GM12878 (cell line): Measurements from ENCODE around the gene MRPL23. TPM values are rescaled to one million over a fixed set of nuclear protein-coding genes. Genes with fewer than 3 reads are reported as not detected.

Experiments
- ATAC-seq: fragments of 200-7000 bp; cut with Tn5 transposase; 3 replicates; pipeline ENCODE4 v1.9.1; 2020; ENCODE audit warnings: mild to moderate bottlenecking, moderate library complexity
- BruUV-seq: library from RNA; stranded (reverse); fragments of 400-500 nt; replicated peaks from 2 replicates; lab custom pipeline; 2021; lab: Mats Ljungman, UMichigan
- CTCF ChIA-PET: fragments of 300-600 bp; sonication (Branson Sonifier 250); formaldehyde crosslinking; extraction: SDS; loops from one replicate; lab custom pipeline; 2021; ENCODE audit warnings: inconsistent platforms; lab: Yijun Ruan, JAX
- POLR2A ChIA-PET: fragments of 350-600 bp; formaldehyde crosslinking; extraction: SDS; loops from one replicate; lab custom pipeline; 2021; ENCODE audit warnings: inconsistent platforms; lab: Charles Lee
- RAD21 ChIA-PET: fragments of 300-600 bp; sonication (Branson Sonifier 250); formaldehyde crosslinking; loops from one replicate; lab custom pipeline; 2023; ENCODE audit warnings: antibody characterized with exemption; ENCODE audit not compliant: unreplicated experiment; lab: Charles Lee
- SMC1A ChIA-PET: fragments of 300-600 bp; sonication (Branson Sonifier 250); formaldehyde crosslinking; loops from one replicate; lab custom pipeline; 2023; ENCODE audit not compliant: unreplicated experiment, uncharacterized antibody; lab: Charles Lee
- DNase-seq: peaks from one replicate; pipeline ENCODE4 v3.0.0-alpha.2; 2011; ENCODE audit warnings: low read depth, low spot score
- FAIRE-seq: peaks from 3 replicates; lab custom pipeline; 2011; peaks lifted over from hg19 to GRCh38; lab: Jason Lieb, UNC
- H2AFZ ChIP-seq: 2 replicates; pipeline ENCODE4 v1.6.0; 2011; ENCODE audit warnings: low read depth, low read length, control low read depth; ENCODE audit not compliant: control insufficient read depth
- H3K27ac ChIP-seq: 2 replicates; pipeline ENCODE4 v1.5.1; 2011; ENCODE audit warnings: control low read depth; ENCODE audit not compliant: control insufficient read depth, insufficient read depth
- H3K27me3 ChIP-seq, 2 experiments: replicated peaks in 1 of 2; 2 replicates each; pipeline versions ENCODE4 v1.6.0 to v1.6.1; 2011; ENCODE audit warnings: low read length in 1 of 2; ENCODE audit not compliant: control insufficient read depth in 2 of 2, insufficient read depth in 2 of 2
- H3K36me3 ChIP-seq, 2 experiments: 2 replicates each; pipeline ENCODE4 v1.5.1; 2011; ENCODE audit warnings: low read length in 1 of 2; ENCODE audit not compliant: control insufficient read depth in 2 of 2, insufficient read depth in 2 of 2
- H3K4me1 ChIP-seq: 2 replicates; pipeline ENCODE4 v1.6.1; 2011; ENCODE audit warnings: mild to moderate bottlenecking, low read length, moderate library complexity, mixed read lengths; ENCODE audit not compliant: control insufficient read depth, insufficient read depth
- H3K4me2 ChIP-seq: 2 replicates; pipeline ENCODE4 v1.6.0; 2011; ENCODE audit warnings: control low read depth; ENCODE audit not compliant: control insufficient read depth, insufficient read depth
- H3K4me3 ChIP-seq: fragments of 200-600 bp; sonication (generic); 2 replicates; pipeline ENCODE4 v1.5.1; 2016
- H3K79me2 ChIP-seq: 2 replicates; pipeline ENCODE4 v1.6.0; 2011; ENCODE audit warnings: low read length; ENCODE audit not compliant: control insufficient read depth, insufficient read depth
- H3K9ac ChIP-seq: 2 replicates; pipeline ENCODE4 v1.8.0; 2011; ENCODE audit warnings: low read length, control low read depth, mixed read lengths; ENCODE audit not compliant: control insufficient read depth, insufficient read depth
- H3K9me3 ChIP-seq: replicated peaks from 3 replicates; pipeline ENCODE4 v1.5.1; 2011; ENCODE audit warnings: mild to moderate bottlenecking, low read length; ENCODE audit not compliant: control insufficient read depth, insufficient read depth
- H4K20me1 ChIP-seq: 2 replicates; pipeline ENCODE4 v1.6.0; 2011; ENCODE audit not compliant: control insufficient read depth, insufficient read depth
- CUX1 ChIP-seq: IDR thresholded peaks from 2 replicates; pipeline ENCODE4 v1.6.1; 2012; ENCODE audit warnings: improper control_type of control experiment, low read depth, low read length; ENCODE audit not compliant: insufficient replicate concordance
- KAT2A ChIP-seq: conservative IDR thresholded peaks from 2 replicates; pipeline ENCODE4 v1.6.1; 2011; ENCODE audit warnings: low read depth, low read length; ENCODE audit not compliant: control insufficient read depth
- KLF5 ChIP-seq: fragments of 450-650 bp; IDR thresholded peaks from 2 replicates; pipeline ENCODE4 v1.6.1; 2014; ENCODE audit warnings: mild to moderate bottlenecking; ENCODE audit not compliant: partially characterized antibody
- RAD21 ChIP-seq: IDR thresholded peaks from 2 replicates; pipeline ENCODE4 v1.6.1; 2011; ENCODE audit warnings: mild to moderate bottlenecking, low read depth, low read length, moderate library complexity; ENCODE audit not compliant: insufficient read depth
- SREBF1 ChIP-seq: IDR thresholded peaks from 2 replicates; pipeline ENCODE4 v1.6.1; 2012; ENCODE audit warnings: mild to moderate bottlenecking, low read length
- ZBTB11 ChIP-seq: fragments of 450-650 bp; formaldehyde crosslinking; IDR thresholded peaks from 2 replicates; pipeline ENCODE4 v1.5.0; 2022; ENCODE audit warnings: mild to moderate bottlenecking, missing genetic modification characterization
- ZSCAN29 ChIP-seq: fragments of 450-650 bp; IDR thresholded peaks from 2 replicates; pipeline ENCODE4 v1.6.1; 2017; ENCODE audit warnings: mild to moderate bottlenecking, moderate library complexity
- WGBS: methylation state at CpG from one replicate; pipeline ENCODE4 v1.1.6; 2016; ENCODE audit warnings: low lambda C conversion rate; ENCODE audit not compliant: insufficient replicate concordance, insufficient coverage; ENCODE audit errors: missing lambda C conversion rate; 5-methylcytosine and 5-hydroxymethylcytosine counted together
- in situ Hi-C: fragments of 300-500 bp; cut with MboI; formaldehyde crosslinking; loops from 9 replicates; pipeline ENCODE4 v1.14.3; 2018; ENCODE audit warnings: mixed read lengths
- intact Hi-C: fragments of 100-400 bp; cut with micrococcal nuclease; formaldehyde crosslinking; loops from one replicate; pipeline ENCODE4 v1.14.2; 2022; ENCODE audit not compliant: unreplicated experiment
- polyA plus RNA-seq, 11 experiments: library from polyadenylated mRNA; depleted of rRNA in 4 of 11; unstranded in 6 of 11; stranded (reverse) in 5 of 11; fragments of >200 nt; fragmentation: Nextera tagmentation in 4 of 11; fragmentation: Illumina TruSeq in 1 of 11; extraction: Ambion mirVana in 4 of 11; extraction: Trizol in 1 of 11; gene quantifications; 1 replicate in 1 of 11; 2 replicates in 10 of 11; pipeline versions ENCODE4 v1.2.1 to v1.2.3, GENCODE V29; 2011 to 2016; ENCODE audit warnings: inconsistent platforms in 2 of 11, missing spikeins in 2 of 11, low read depth in 1 of 11
- total RNA-seq, 4 experiments: library from RNA; depleted of rRNA in 3 of 4; stranded (reverse); fragments of >200 nt in 3 of 4; fragmentation: Illumina TruSeq in 1 of 4; extraction: Trizol in 1 of 4; gene quantifications; 2 replicates each; pipeline versions ENCODE4 v1.2.1 to v1.2.3, GENCODE V29; 2013 to 2021

The MRPL23 gene
- total and polyA plus RNA-seq, 10 of the 15 experiments (the other 5 are each of a cell fraction or from before 2014, with no cell fraction given), result 1.6 to 207 (median 126) TPM

DNA sequence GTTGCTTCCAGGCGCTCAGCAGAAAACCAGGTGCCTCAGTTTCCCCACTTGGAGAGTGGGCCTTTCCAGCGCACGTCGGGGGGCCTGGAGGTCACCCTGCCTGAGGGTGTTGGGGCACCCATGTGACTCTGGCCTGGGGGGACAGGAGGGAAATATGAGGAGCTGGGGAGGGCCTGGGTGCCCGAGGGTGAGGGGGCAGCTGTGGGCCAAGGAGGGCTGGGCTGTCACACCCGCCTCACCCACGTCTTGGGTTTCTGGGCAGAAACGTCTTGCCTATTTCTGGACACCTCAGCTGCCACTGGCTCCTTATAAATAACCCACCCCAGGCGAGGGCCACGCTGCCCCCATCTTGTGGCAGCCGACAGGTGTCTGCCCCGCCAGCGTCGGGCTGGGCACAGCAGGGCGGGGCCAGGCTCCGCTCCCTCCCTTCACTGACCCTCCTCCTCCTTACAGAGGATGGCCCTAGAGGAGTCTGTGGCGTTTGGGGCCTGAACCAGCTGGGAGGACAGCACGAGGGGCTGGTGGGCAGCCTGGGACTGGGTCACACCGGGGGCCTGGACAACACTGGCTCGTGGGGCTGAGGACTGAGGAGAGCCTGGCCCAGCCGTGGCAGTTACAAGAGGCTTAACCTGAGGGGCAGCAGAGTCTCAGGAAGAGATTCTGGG lies 26.1 kb upstream of the MRPL23 start (continued):
- no peak for TF ChIP-seq CUX1

- WGBS, result 47% methylated on average over 18 of the region's 18 CpGs
- Histone ChIP-seq H4K20me1 (no peaks in the 10 kb centered on the region), H3K4me3 (no peak overlapping the region), H3K4me2 (no peak overlapping the region)
- no peak for DNase-seq
- ChIA-PET CTCF (interaction anchor here (0.6 to 2.0 kb wide), 7 partner anchors 9 to 269 kb away, joined by 3 to 9 read pairs (median 4); no protein-coding TSS in a partner anchor), POLR2A (no interaction called here), SMC1A (interaction anchor here (1.0 kb wide), 1 partner anchor 89 kb away, joined by 3 read pairs; no protein-coding TSS in a partner anchor)
- BruUV-seq, result no TSS peak
- no peak for FAIRE-seq
- TF ChIP-seq KAT2A (no peak), SREBF1 (no peak), RAD21 (no peak), ZSCAN29 (no peak), KLF5 (no peak), ZBTB11 (CRISPR knock-in tag) (no peak)
- TF ChIP-seq, all 136 proteins: peak for 0
- H3K9me3 ChIP-seq, result no peaks in the 10 kb centered on the region
- H3K27ac ChIP-seq, result no peak overlapping the region
- H3K36me3 ChIP-seq, result no peaks in the 10 kb centered on the region
- H3K9ac ChIP-seq, result no peak overlapping the region
- no peaks in the 10 kb centered on the region for H3K4me1 ChIP-seq
- H3K79me2 ChIP-seq, result no peaks in the 10 kb centered on the region
- in situ Hi-C loops (no loop called here), intact Hi-C loops (no loop called here)
- RAD21 ChIA-PET, result interaction anchor here (0.9 to 1.1 kb wide), 2 partner anchors 89 to 228 kb away, joined by 3 read pairs; no protein-coding TSS in a partner anchor
- ATAC-seq, result no peak
- no peaks in the 10 kb centered on the region; a peak in 1 of 4 replicates for H3K27me3 ChIP-seq
- H2AFZ ChIP-seq, result no peak overlapping the region
Observed at GRCh38 chr11:1921574-1922141, 25.5 kb upstream of the MRPL23 start.
